Measurements from ENCODE around the gene G6PC3.
"Not testable (repeated sequence)": the region's sequence is repeated elsewhere in the genome, so short reads cannot be mapped to it uniquely, and the experiment has no call there.

G6PC3 gene

DNA sequence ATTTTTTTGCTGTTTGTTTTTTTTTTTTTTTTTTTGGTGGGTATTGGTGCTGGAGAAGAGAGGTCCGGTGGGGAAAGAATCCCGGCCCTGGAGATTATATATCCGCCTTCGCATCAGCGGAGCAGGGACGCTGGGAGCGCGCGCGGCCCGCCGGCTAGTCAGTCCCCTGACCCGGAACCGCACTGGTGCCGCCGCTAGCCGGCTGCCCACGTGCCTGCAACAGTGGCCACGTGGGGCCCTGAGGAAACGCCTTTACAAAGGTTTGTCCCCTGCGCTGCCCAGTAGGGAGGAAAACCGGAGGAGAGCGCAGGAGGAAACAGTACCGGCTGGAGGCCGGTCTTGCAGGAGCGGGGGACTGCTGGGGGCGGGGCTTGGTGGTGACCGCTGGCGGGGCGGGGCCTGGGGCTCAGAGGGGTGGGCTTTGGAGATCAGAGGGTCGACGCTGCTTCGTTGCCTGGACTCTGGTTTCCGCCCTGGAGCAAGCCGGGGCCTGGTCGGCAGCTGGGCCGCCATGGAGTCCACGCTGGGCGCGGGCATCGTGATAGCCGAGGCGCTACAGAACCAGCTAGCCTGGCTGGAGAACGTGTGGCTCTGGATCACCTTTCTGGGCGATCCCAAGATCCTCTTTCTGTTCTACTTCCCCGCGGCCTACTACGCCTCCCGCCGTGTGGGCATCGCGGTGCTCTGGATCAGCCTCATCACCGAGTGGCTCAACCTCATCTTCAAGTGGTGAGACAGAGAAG is at the start of gene G6PC3:
Gene G6PC3 (plus strand): TSS at position 281 of the 743 bp plus-strand sequence. CDS start 231 bp downstream, at position 512.
- in situ Hi-C loops (cut with MboI; ENCODE audit: low sequenced_read_pairs) = no loop called here

DNA sequence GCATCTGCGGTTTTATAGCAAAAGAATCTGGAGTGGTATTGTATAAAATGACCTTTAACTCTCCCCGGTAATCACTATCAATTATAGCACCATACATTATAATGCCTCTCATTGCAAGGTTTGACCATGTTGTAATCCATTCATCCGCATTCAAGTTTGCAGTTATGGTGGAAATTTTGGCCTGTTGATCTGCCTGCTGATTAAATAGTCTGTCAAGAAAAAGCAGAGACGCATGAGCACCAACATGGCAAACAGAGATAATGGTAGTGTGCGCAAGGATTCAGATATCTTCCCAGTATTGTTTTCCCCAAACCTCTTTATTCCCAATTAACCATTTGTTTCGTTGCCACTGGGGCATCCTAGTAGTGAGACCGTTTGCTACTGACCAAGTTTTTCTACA is 49.3 kb upstream of the G6PC3 start:
- in situ Hi-C loops (cut with MboI; ENCODE audit: low sequenced_read_pairs) = not testable (repeated sequence)

DNA sequence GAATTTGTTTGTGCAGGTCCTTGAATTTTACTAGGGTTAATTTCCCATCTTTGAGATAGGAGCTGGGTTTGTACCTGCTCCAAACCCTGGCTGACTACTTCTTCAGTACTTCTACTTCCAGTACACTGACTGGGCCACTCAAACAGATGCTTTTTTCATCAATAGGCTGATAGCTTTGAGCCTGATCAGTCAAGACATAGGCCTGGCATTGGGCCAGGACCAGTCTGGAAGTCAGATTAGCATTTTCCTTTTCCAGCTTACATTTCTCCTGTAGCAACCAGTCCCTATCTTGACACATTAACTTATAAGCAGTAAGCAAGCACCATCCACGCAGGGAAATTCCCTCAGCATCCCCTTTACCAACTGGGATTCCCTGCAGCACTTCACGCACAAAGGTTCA is 48.3 kb upstream of the G6PC3 start:
- in situ Hi-C loops (cut with MboI; ENCODE audit: low sequenced_read_pairs) = no loop called here

GRCh38 chr17:44023545-44024270 is 46.8 kb upstream of the G6PC3 start:
- in situ Hi-C loops (cut with MboI; ENCODE audit: low sequenced_read_pairs) = no loop called here

DNA sequence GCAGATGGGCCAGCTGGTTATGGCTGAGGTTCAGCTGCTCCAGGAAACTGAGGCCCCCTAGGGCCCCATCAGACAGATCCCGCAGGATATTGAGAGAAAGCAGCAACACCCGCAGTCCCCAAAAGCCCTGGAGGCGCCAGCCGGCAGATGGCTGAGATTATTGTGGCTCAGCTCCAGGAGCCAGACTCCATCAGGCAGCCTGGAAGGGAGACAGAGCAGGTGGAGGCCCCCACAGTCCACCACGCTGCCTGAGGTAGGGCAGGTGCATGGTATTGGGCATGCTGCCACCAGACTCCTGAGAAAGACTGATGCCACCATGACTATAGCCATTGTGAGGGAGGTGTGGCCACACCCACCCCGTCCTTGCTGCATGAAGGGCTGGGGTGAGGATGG is 46.3 kb upstream of the G6PC3 start:
- in situ Hi-C loops (cut with MboI; ENCODE audit: low sequenced_read_pairs) = no loop called here

DNA sequence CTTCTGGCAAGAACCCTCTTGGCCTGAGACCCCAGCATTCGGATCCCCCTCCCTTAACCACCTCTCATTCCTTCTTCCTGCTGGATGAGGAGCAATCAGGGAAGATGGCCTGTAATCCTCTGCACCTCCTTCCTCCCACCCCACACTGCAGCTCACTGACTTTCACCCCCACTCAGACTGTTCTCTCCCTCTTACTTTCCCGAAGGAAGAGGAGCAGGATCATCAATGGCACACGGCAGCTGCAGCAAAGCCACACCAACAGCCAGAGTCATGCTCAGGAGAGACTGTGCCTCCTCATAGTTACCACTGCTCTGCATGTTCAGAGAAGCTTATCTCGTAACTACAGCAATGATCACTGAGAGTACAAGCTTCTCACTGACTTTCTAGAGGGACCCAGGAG is 45.7 kb upstream of the G6PC3 start:
- in situ Hi-C loops (cut with MboI; ENCODE audit: low sequenced_read_pairs) = no loop called here

DNA sequence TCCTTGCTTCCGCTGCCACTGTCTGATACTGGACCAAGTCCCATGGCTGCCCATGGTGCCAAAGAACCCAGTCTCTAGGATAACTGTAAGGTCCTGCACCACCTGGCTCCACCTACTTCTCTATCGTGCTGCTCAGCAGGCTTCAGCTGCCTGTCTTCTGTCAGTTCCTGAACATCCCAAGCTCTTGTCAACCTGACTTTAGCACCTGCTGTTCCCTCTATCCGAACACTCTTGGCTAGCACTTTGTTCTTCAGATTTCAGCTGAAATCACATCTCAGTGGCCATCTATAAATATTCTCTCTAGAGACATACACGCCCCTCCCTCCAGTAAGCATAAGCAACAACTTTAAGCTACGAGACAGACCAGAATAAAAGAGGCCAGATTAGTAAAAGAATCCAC is 40.8 kb upstream of the G6PC3 start:
- in situ Hi-C loops (cut with MboI; ENCODE audit: low sequenced_read_pairs) = no loop called here

DNA sequence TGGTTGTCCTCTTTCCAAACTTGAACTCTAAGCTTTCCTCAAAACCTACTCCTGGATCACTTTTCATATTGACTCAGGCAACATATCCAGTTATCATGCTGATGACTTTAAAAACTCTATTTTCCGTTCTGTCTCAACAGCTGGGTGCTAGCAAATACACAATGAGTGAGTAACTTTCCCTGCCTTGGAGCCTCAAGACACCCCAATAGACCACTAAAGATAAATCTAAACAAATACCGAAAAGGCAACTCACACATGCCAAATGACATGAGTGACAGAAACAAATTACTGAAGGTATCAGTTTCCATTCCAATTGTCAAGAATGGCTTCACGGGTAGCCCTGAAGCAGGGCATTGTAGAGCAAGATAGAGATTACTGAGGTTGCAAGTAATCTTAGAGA is 40.1 kb upstream of the G6PC3 start:
- in situ Hi-C loops (cut with MboI; ENCODE audit: low sequenced_read_pairs) = no loop called here

DNA sequence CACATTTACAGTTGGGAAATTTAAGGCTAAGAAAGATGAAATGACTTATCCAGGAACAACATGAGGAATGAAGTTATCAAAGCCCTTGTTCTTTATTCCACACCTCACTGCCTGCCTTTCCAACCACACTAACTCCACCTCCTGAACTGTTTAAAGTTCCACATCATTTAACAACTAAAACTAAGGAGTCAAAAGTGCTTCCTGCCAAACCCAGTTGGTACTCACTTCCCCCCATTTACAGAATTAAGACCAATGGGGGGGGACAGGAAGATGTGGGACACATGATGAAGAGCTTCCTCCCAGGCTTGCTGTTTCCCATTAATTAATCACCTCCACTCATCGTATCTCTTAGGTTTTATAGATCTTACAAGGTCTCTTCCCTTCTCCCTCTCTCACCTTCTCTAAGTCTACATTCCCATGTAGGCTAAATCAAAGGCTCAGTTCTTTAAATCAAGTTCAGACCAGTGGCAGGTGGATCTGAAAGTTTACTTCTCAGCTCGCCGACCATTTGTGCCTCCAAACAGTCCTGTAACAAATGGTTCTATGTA is 36.6 kb upstream of the G6PC3 start:
- in situ Hi-C loops (cut with MboI; ENCODE audit: low sequenced_read_pairs) = no loop called here

- in situ Hi-C loops (cut with MboI; ENCODE audit: low sequenced_read_pairs) = not testable (repeated sequence)
Measured at GRCh38 chr17:44034688-44035087, 35.8 kb upstream of the G6PC3 start.

- in situ Hi-C loops (cut with MboI; ENCODE audit: low sequenced_read_pairs) = no loop called here
Measured at GRCh38 chr17:44037471-44037870, 33.1 kb upstream of the G6PC3 start.

GRCh38 chr17:44038604-44039011 is 31.9 kb upstream of the G6PC3 start:
- in situ Hi-C loops (cut with MboI; ENCODE audit: low sequenced_read_pairs) = no loop called here

GRCh38 chr17:44039829-44040635 is 30.5 kb upstream of the G6PC3 start:
- in situ Hi-C loops (cut with MboI; ENCODE audit: low sequenced_read_pairs) = no loop called here

DNA sequence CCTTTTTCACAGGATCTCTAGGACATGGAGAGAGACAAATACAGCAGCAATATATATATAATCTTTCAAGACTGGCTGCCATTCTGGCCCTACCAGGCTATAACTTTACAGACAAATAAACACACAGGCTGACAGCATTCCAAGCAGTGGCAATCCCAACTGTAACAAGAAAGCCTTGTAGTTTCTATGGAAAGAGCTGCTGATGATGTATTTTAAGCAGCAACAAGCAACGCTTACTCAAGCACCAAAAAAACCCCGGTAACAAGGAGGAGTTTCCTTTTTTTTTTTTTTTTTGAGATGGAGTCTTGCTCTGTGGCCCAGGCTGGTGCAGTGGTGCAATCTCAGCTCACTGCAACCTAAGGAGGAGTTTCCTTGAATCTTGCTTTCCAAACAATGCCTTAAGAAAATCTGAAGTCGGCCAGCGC is 27.3 kb upstream of the G6PC3 start:
- in situ Hi-C loops (cut with MboI; ENCODE audit: low sequenced_read_pairs) = no loop called here

DNA sequence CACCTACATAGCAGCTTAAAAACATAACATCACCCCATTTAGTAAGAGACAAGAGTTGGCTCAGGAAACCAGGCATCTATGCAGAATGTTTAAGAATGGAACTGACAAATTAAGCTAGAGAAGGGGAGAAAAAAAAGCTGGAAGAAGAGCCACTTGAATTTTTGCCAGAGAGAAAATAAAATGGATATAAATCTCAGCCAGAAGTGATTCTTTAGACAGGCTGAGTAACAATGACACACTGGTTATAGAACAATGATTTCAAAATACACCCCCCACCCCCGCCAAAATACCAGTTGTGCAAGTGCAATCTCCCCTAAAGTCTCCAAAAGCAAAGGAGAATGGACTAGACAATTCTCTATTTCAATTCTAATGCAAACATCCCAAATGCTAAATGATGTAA is 26.5 kb upstream of the G6PC3 start:
- in situ Hi-C loops (cut with MboI; ENCODE audit: low sequenced_read_pairs) = no loop called here

DNA sequence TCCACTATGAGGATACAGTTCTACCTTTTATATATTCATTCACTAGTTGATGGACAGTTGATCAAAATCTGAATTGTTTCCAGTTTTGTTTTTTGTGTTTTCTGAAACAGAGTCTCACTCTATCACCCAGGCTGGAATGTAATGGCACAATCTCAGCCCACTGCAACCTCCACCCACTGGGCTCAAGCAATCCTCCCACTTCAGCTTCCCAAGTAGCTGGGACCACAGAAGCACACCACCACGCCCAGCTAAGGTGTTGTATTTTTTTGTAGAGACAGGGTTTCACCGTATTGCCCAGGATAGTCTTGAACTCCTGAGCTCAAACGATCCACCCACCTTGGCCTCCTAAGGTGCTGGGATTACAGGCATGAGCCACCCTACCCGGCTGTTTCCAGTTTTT is 25.0 kb upstream of the G6PC3 start:
- in situ Hi-C loops (cut with MboI; ENCODE audit: low sequenced_read_pairs) = no loop called here

GRCh38 chr17:44046893-44047292 is 23.6 kb upstream of the G6PC3 start:
- in situ Hi-C loops (cut with MboI; ENCODE audit: low sequenced_read_pairs) = not testable (repeated sequence)

DNA sequence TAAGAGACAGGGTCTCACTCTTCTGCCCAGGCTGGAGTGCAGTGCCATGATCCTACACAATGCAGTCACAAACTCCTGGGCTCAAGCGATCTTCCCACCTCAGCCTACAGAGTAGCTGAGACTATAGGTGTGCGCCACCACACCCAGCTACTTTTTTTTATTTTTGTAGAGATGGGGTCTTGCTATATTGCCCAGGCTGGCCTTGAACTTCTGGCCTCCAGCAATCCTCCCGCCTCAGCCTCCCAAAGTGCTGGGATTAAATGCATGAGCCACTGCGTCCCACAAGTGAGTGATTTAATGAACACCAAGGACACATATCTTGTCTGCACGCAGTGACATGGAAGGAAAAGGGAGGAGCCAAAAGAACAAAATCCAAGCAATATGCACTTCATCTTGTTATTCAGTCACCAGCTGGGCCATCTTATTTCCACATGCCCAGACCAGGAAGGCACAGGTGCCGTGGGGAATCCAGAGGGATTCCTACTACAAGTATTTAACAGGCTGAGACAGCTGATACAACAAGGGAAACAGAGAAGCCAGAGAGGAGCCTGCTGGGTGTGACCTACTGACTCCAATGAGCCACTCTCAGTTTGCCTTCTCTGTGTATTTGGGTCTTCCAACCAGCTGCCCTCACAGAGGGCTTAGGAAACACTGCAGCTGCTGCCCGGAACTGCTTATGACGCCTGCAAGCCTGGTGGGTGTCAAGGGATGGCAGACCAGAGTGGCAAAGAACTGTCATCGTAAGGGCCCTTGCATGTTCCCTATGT is 21.1 kb upstream of the G6PC3 start:
- in situ Hi-C loops (cut with MboI; ENCODE audit: low sequenced_read_pairs) = no loop called here

GRCh38 chr17:44053125-44053872 is 17.2 kb upstream of the G6PC3 start:
- in situ Hi-C loops (cut with MboI; ENCODE audit: low sequenced_read_pairs) = no loop called here
